Ramos (cell line): Measurements from ENCODE around the gene CIART.

Experiments
- in situ Hi-C: fragments of 300-500 bp; cut with MboI; formaldehyde crosslinking; loops from one replicate; pipeline ENCODE4 v1.14.3; 2022; ENCODE audit warnings: low sequenced_read_pairs; ENCODE audit not compliant: unreplicated experiment

CIART gene

GRCh38 chr1:150259758-150260669 is 22.3 kb upstream of the CIART start:
- in situ Hi-C loops, result loop anchor here (25.0 kb wide), 1 partner anchor 727 kb away; the partner anchor contains the start of gene ANXA9

GRCh38 chr1:150261367-150261766 is 21.0 kb upstream of the CIART start:
- in situ Hi-C loops, result loop anchor here (25.0 kb wide), 1 partner anchor 726 kb away; the partner anchor contains the start of gene ANXA9

DNA sequence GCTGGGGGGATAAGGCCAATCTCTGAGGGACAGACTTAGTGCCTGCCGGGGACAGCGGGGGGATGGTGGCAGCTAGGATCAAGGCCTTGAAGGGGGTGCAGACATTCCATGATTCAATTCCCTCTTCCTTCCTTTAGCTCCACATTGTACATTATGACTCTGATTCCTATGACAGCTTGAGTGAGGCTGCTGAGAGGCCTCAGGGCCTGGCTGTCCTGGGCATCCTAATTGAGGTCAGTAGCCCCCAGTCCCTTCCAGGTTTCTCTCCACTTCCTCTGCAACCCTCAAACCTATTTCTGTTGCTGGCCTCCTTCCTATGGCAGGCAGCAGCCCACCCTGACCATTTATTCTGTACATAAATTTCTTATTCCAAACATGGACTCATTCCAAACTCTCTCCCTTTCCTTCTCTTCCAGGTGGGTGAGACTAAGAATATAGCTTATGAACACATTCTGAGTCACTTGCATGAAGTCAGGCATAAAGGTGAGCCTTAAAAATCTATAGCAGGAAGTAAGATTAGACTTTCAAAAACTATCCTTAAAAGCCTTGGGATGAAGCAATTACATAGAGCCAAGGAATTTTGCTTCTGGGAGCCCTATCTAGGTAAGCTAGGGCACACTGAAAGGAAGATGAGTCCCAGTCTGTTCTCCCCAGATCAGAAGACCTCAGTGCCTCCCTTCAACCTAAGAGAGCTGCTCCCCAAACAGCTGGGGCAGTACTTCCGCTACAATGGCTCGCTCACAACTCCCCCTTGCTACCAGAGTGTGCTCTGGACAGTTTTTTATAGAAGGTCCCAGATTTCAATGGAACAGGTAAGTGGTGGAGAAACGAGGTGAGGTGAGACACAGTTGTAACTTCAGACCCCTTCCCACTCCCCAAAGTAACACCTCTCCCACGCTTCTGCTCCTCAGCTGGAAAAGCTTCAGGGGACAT is 19.7 kb upstream of the CIART start:
- in situ Hi-C loops, result loop anchor here (25.0 kb wide), 1 partner anchor 725 kb away; the partner anchor contains the start of gene ANXA9

DNA sequence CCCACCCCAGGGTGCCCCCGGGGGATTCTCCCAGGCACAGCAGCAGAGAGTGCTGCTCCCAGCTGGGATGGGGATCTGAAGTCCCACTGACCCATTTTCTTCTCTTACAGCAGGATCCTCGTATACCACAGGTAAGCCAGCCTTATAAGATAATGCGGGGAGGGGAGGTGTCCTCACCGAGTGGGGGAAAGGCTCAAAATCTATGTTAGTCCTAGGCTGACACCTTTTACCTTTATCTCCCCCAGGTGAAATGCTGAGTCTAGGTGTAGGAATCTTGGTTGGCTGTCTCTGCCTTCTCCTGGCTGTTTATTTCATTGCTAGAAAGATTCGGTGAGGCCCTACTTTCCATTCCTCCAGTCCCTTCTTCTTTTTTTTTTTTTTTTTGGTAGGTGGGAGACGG is 18.8 kb upstream of the CIART start:
- in situ Hi-C loops, result loop anchor here (25.0 kb wide), 1 partner anchor 724 kb away; the partner anchor contains the start of gene ANXA9

DNA sequence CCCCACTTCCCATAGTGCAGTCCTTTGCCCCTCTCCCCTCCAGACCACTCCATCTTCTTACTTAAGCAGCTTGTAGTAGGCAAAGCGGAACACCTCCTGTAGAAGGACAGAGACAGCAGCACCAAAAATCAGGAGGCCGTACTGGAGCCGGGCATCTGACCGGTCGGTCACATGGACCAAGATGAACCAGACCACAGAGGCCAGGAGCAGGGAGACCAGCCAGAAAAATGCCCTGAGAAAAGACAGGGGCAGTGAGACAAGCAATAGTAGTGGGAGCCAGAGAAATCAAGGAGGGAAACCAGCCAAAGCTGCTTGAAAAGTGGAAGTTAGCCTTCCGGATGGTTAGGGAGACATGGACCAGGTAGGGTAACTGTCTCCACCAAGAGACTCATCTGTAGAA is 14.5 kb upstream of the CIART start:
- in situ Hi-C loops, result loop anchor here (25.0 kb wide), 1 partner anchor 719 kb away; the partner anchor contains the start of gene ANXA9

GRCh38 chr1:150268340-150268704 is 14.0 kb upstream of the CIART start:
- in situ Hi-C loops, result loop anchor here (25.0 kb wide), 1 partner anchor 719 kb away; the partner anchor contains the start of gene ANXA9

- in situ Hi-C loops, result loop anchor here (25.0 kb wide), 1 partner anchor 718 kb away; the partner anchor contains the start of gene ANXA9
Observed at GRCh38 chr1:150268705-150269403, 13.5 kb upstream of the CIART start, which contains the start of gene APH1A. Gene APH1A, minus strand, starts transcription at chr1:150269016. Its CDS starts 206 bp downstream, at chr1:150268810.

GRCh38 chr1:150269451-150269850 is 12.9 kb upstream of the CIART start:
- in situ Hi-C loops, result loop anchor here (25.0 kb wide), 1 partner anchor 718 kb away; the partner anchor contains the start of gene ANXA9

DNA sequence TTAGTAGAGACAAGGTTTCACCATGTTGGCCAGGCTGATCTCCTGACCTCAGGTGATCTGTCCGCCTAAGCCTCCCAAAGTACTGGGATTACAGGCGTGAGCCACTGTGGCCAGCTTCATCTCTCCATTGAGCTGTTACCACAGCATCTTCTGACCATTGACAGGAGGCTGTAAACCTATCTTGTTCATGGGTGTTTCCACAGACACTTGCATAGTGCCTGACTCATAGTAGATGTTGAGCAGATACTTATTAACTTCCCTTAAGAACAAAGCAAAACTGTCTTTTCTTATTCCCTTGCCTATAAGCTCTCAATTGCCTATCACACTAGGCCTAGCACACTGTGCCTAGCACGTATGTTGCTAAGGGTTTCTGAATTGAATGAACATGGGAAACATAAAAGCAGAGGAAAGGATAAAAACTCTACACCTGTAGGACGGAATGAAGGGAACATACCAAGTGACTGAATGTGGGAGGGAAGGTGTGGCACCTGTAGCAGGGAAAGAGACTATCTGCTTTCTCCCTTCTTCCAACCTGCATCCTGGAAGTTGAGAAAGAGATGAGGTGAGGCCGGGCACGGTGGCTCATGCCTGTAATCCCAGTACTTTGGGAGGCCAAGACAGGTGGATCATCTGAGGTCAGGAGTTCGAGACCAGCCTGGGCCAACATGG is 10.9 kb upstream of the CIART start:
- in situ Hi-C loops, result loop anchor here (25.0 kb wide), 1 partner anchor 716 kb away; the partner anchor contains the start of gene ANXA9

DNA sequence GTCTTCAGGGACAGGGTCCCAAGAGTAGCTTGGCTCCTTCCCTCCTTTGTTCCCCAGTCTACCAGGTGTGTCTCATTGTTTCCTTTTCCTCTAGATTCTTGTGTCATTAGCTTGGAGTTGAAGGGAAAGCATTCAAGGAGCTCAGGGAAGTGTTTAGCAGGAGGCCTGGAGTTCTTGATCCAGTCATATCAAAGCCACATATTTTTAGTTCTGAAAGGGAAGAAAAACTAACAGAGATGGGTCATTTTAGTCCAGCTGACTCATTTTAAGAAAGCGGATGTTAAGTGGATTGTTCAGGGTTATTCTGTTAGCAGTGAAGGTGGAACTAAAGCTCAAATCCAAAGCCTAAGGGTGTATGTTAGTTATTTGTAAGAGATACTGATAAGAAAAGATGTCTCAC is 9.0 kb upstream of the CIART start:
- in situ Hi-C loops, result loop anchor here (25.0 kb wide), 1 partner anchor 714 kb away; the partner anchor contains the start of gene ANXA9

DNA sequence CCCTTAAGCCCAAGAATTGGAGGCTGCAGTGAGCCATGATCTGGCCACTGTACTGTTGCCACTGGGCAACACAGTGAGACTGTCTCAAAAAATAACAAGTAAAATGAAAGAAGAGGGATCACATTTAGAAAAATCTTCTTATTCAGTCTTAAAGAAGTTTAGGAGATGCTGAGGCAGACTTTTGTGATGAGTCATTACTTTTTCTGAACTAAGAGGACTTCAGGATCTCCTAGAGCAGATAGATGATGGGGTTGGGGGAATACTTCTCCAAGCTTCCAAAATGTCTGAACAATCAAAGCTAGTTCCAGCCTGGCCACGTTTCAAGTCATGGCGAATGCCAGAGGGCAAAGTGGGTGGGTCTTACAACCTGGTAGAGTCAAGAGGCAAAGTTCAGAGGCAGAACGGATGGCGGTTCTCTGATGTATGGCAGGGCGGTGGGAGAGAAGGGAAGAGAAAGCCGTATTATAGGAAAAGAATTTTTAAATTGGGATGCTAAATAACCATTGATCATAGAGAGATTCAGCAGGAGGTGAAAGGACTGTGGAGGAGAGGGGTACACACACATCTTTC is 2.1 kb upstream of the CIART start:
- in situ Hi-C loops, result no loop called here

GRCh38 chr1:150281221-150281757 is 1.1 kb upstream of the CIART start:
- in situ Hi-C loops, result no loop called here

GRCh38 chr1:150282558-150282958 is 204 bp downstream of the CIART start:
- in situ Hi-C loops, result no loop called here

DNA sequence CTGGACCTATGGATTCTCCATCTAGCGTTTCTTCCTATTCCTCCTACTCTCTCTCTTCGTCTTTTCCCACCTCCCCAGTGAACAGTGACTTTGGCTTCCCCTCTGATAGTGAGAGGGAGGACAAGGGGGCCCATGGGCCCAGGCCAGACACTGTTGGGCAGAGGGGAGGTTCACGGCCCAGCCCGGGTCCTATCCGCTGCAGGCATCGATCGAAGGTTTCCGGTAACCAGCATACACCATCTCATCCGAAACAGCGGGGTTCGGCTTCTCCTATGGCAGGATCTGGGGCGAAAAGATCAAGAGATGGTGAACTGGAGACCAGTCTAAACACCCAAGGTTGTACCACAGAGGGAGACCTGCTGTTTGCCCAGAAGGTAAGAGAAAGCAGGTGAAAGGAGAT is 906 bp downstream of the CIART start:
- in situ Hi-C loops, result no loop called here

- in situ Hi-C loops, result no loop called here
Observed at GRCh38 chr1:150288382-150288781, 6.0 kb downstream of the CIART start.

DNA sequence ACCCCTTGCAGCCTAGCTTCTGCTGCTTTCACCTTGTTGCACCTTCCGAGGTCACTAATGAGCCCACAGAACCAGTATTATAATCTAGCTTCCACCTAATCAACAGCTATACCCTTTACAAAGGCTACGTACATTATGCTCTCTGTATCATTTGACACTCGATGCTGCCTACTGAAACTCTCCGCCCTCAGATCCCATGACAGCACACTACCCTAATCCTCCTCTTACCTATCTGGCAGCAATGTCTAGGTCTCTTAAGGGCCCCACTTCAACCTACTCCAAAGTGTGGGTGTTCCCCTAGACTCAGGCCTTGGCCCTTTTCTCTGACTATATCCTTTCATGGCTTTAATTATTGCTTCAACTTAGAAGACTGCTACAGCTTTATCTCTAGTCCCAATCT is 6.5 kb downstream of the CIART start:
- in situ Hi-C loops, result no loop called here

GRCh38 chr1:150293433-150294253 is 11.3 kb downstream of the CIART start, which contains the start of gene MRPS21:
Gene MRPS21, plus strand, starts transcription at chr1:150293861. Its CDS starts 506 bp downstream, at chr1:150294367.
- in situ Hi-C loops, result no loop called here
